Dermis microvascular lymphatic vessel endothelial cell (primary cell): ENCODE measurements around the gene TAF1. TPM values are rescaled to one million over a fixed set of nuclear protein-coding genes. Genes with fewer than 3 reads are reported as not detected.
A peak's percentile ranks its signal among the peaks of the same experiment; 100 is the strongest.
"Not testable (repeated sequence)": the region's sequence is repeated elsewhere in the genome, so short reads cannot be mapped to it uniquely, and the experiment has no call there.

Experiments used
- DNase-seq, 2 donors: peaks; one replicate each; pipeline versions ENCODE4 v3.0.0 to v3.0.0-alpha.2; 2010; ENCODE audit warnings: low read depth in 2 of 2
- total RNA-seq: library from RNA; depleted of rRNA; stranded (reverse); fragments of >200 nt; gene quantifications from 2 replicates; pipeline ENCODE4 v1.2.1, GENCODE V29; 2014

Gene TAF1, protein sequence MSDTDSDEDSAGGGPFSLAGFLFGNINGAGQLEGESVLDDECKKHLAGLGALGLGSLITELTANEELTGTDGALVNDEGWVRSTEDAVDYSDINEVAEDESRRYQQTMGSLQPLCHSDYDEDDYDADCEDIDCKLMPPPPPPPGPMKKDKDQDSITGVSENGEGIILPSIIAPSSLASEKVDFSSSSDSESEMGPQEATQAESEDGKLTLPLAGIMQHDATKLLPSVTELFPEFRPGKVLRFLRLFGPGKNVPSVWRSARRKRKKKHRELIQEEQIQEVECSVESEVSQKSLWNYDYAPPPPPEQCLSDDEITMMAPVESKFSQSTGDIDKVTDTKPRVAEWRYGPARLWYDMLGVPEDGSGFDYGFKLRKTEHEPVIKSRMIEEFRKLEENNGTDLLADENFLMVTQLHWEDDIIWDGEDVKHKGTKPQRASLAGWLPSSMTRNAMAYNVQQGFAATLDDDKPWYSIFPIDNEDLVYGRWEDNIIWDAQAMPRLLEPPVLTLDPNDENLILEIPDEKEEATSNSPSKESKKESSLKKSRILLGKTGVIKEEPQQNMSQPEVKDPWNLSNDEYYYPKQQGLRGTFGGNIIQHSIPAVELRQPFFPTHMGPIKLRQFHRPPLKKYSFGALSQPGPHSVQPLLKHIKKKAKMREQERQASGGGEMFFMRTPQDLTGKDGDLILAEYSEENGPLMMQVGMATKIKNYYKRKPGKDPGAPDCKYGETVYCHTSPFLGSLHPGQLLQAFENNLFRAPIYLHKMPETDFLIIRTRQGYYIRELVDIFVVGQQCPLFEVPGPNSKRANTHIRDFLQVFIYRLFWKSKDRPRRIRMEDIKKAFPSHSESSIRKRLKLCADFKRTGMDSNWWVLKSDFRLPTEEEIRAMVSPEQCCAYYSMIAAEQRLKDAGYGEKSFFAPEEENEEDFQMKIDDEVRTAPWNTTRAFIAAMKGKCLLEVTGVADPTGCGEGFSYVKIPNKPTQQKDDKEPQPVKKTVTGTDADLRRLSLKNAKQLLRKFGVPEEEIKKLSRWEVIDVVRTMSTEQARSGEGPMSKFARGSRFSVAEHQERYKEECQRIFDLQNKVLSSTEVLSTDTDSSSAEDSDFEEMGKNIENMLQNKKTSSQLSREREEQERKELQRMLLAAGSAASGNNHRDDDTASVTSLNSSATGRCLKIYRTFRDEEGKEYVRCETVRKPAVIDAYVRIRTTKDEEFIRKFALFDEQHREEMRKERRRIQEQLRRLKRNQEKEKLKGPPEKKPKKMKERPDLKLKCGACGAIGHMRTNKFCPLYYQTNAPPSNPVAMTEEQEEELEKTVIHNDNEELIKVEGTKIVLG (N-terminal part only)
- total RNA-seq = 27.5 and 29.1 TPM in 2 replicates

- DNase-seq = peak; percentile 96 to 97
Observed at GRCh38 chrX:71365875-71366673, at the start of gene TAF1. Gene TAF1 (plus strand): TSS chrX:71366357. CDS start chrX:71366375, 18 bp downstream.

DNA sequence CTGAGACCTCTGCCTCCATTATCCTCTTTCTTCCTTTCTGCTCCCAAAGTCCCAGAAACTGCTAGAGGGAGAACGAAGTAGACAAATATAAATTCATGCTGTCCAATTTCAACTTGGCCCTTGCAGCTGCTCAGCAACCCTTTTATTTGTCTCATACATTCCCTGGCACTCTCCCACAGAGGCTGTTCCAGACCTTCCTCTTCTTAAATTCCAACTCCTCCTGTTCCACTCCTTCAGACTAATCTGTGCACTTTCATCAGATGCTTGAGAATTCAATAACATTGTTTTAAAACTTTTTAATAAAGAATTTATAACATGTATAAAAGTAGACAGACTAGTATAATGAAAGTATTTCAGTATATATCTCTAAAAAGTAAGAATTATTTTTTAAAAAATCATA lies 49.2 kb upstream of the TAF1 start:
- DNase-seq = not testable (repeated sequence)

- DNase-seq = no peak
Observed at GRCh38 chrX:71320126-71320525, 46.0 kb upstream of the TAF1 start.

GRCh38 chrX:71321731-71322130 lies 44.4 kb upstream of the TAF1 start:
- no peak for DNase-seq

DNA sequence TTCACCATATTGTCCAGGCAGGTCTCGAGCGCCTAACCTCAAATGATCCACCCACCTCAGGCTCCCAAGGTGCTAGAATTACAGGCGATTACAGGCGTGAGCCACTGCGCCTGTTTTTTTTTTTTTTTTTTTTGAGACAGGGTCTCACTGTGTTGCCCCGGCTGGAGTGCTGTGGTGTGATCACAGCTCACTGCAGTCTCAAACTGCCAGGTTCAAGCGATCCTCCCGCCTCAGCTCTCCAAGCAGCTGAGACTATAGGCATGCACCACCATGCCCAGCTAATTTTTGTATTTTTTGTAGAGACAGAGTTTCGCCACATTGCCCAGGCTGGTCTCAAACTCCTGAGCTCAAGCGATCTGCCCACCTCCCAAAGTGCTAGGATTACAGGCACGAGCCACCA lies 41.7 kb upstream of the TAF1 start:
- DNase-seq = not testable (repeated sequence)

DNA sequence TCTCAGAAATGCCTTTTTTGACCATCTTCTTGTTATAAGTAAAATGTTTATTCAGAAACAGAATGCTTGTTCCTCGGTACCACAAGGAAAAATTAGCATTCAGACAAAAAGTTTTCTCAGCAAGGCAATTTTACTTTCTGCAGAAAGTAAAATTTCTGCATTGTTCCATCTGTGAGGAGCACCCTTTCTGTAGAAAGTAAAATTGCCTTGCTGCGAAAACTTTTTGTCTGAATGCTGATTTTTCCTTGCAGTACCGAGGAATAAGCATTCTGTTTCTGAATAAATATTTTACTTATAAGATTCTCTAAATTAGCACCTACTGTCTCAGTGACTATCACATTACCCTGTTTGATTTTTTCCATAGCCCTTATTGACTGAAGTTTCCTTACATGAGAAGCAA lies 39.8 kb upstream of the TAF1 start:
- DNase-seq = no peak

- DNase-seq = not testable (repeated sequence)
Observed at GRCh38 chrX:71349151-71349665, 16.9 kb upstream of the TAF1 start.

GRCh38 chrX:71349867-71350266 lies 16.3 kb upstream of the TAF1 start:
- not testable (repeated sequence) for DNase-seq

DNA sequence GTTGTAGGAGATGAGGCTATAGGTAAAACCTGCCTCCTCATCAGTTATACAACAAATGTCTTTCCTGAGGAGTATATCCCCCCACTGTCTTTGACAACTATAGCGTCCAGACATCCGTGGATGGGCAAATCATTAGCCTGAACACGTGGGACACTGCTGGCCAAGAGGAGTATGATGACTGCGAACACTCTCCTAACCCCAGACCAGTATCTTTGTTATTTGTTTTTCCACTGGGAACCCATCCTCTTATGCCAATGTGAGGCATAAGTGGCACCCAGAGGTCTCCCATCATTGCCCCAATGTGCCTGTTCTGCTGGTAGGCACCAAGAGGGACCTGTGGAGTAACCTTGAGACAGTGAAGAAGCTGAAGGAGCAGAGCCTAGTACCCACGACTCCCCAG lies 13.7 kb upstream of the TAF1 start:
- DNase-seq = not testable (repeated sequence)

GRCh38 chrX:71364221-71364620 lies 1.9 kb upstream of the TAF1 start:
- DNase-seq = no peak

DNA sequence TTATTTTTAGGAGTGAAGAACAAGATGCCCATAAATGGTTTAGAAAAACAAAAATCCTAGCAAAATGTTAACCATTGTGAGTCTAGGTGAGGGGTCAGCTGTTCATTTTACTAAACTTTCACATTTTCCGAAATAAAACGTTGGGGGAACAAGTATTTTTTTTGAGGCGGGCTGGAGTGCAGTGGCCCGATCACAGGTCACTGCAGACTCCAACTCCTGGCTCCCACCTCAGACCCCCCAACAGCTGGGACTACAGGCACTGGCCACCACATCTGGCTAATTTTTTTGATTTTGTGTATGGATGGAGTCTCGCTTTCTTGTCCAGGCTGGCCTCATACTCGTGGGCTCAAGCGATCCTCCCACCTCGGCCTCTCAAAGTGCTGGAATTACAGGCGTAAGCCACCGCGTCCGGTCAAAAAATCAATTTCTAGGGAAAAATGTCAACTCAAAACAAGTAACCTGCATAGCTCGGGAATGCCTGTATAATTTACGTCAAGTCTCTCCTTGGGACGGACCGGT lies 742 bp upstream of the TAF1 start:
- no peak for DNase-seq

- DNase-seq = peak in 1 of 2 donors; percentile 41
Observed at GRCh38 chrX:71366674-71367256, 608 bp downstream of the TAF1 start.

DNA sequence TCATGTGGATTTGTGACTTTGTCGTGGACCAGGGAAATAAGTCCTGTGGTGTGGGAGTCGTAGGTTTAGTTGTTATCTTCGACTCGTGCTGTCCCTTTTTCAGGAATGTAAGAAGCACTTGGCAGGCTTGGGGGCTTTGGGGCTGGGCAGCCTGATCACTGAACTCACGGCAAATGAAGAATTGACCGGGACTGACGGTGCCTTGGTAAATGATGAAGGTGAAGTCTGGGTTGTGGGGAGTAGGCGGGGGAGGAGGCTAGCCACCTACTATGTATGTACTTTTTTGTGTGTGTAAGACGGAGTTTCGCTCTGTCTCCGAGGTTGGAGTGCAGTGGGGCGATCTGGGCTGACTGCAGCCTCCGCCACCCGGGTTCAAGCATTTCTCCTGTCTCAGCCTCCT lies 1.2 kb downstream of the TAF1 start:
- DNase-seq = peak in 1 of 2 donors; percentile 2

DNA sequence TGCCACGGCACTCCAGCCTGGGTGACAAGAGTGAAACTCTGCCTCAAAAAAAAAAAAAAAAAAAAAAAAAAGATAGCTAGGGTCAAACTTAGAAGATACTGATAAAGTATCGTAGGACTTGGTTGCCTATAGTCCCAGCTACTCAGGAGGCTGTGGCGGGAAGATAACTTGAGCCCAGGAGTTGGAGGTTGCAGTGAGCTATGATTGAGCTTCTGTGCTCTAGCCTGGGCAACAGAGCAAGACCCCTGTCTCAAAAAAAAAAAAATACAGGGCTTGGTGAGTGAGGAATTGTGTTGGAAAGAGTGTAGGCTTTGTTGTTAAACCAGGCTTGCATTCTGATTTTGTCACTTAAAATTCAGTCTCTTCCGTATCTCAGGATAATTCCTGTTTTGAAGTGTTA lies 6.2 kb downstream of the TAF1 start:
- no peak for DNase-seq

- peak in 1 of 2 donors; percentile 76 for DNase-seq
Observed at GRCh38 chrX:71378732-71379131, 12.6 kb downstream of the TAF1 start.

DNA sequence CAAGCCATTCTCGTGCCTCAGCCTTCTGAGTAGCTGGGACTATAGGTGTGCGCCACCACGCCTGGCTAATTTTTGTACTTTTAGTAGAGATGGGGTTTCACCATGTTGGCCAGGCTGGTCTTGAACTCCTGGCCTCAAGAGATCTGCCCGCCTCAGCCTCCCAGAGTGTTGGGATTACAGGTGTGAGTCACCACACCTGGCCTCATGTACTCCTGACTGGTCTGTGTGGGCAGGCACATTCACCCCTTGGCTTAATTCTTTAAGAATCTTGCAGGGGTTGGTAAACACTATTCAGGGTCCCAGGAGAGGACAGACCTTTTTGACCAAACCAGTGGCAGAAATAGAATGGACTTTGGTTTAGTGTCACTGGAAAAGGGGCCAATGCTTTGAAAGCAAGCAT lies 25.6 kb downstream of the TAF1 start:
- not testable (repeated sequence) for DNase-seq

DNA sequence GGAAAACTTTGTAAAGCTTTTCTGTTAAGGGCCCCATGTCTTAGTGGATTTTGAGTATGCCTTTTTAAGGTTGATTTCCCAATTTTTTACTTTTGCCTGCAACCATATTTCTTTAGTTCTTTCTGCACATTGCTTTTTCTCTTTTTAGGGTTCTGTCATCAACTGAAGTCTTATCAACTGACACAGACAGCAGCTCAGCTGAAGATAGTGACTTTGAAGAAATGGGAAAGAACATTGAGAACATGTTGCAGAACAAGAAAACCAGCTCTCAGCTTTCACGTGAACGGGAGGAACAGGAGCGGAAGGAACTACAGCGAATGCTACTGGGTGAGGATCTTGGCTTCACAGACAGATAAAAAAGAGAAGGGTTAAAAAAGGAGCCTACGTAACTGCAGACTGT lies 27.8 kb downstream of the TAF1 start:
- no peak for DNase-seq

- no peak for DNase-seq
Observed at GRCh38 chrX:71396576-71396975, 30.4 kb downstream of the TAF1 start.

GRCh38 chrX:71400710-71401109 lies 34.6 kb downstream of the TAF1 start:
- DNase-seq = no peak

DNA sequence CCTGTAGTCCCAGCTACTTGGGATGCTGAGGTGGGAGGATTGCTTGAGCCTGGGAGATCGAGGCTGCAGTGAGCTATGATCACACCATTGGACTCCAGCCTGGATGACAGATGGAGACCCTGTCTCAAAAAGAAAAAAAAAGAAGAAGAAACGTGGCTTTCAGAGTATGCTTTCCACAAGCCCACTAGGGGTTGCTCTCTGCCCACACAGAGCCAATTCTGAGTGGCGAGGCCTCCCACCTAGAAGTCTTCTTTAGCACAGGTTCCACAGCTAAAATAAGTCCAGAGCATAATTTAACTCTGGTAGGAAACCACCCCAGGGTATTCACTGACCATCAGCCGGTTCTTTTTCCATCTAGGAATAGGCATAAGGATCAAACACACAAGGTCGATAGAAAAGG lies 50.1 kb downstream of the TAF1 start:
- not testable (repeated sequence) for DNase-seq
